GM21367 (cell line): Measurements from ENCODE around the gene RNF39.
"Not testable (repeated sequence)": the region's sequence is repeated elsewhere in the genome, so short reads cannot be mapped to it uniquely, and the experiment has no call there.

Source experiments
- ATAC-seq: cut with Tn5 transposase; IDR thresholded peaks from one replicate; pipeline ENCODE4 v1.9.1; 2021; ENCODE audit not compliant: unreplicated experiment

Gene RNF39

DNA sequence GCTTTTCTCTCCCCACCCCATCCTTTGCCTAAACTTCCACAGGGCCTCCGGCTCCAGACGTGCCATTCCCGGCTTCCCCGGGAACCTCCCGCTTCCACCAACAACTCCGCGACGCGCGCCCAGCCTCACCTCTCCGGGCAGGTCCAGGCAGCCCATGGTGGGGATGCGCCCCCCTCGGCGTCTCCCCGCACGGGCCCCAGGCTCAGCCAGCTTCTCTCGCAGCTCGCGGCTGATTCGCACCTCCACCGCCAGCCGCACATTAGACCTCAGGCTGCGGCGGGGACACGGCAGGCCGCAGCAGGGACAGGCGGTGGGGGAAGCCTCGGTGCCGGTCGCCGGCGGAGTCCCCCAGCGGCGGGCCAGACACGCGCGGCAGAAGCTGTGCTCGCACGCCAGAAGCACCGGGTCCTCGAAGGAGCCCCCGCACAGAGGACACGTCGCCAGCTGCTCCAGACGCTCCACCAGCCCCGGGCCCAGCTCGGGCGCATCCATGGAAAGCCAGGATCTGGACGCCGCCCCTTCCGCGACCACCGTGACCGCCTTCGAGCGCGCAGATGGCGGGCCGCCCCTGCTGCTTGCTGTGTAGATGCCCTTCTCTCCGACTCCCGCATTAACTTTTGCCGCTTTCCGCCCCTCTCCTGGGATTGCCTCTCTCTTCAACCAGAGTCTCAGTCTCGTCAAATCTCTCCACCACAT, at the start of gene RNF39:
Gene RNF39 (minus strand): TSS at position 676 of the 696 bp plus-strand sequence. CDS start 184 bp downstream, at position 492.
- no peak for ATAC-seq

- ATAC-seq = no peak
These were observed 46.9 kb upstream of the RNF39 start for GRCh38 chr6:30122515-30122914.

DNA sequence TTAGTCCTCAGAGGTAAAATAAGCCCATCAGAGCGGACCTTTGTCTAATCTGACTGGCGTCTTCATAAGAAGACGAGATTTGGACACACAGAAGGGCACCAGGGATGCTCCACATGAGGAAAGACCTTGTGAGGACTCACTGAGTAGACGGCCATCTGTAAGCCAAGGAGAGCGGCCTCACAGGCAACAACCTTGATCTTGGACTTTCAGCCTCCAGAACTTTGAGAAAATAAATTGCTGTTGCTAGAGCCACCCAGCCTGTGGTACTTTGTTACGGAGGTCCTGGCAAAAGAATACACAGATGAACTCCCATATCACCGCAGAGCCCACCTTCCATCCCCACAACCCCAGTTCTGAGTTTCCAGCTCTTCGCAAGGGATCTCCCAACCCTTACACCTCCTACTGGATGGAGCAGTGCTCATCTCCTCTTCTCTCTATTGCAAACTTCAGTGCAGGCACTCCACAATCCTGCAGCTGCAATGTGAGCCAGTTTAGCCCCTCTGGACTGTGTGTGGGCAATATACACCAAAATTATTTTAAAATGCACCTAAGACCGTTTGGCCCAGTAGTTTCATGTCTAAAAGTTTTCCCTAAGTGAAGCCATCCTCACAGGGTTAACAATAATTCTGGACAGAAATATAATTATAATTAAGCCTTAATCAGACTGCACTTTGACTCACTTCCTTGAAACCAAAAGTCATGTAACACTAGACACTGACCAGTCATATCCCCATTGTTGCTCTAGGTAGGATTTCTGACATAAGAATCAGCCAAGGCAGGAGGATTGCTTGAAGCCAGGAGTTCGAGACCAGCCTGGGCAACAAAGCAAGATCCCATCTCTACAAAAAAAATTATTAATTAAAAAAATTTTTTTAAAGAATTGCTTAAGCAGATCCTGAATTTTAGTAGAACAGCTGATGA, 46.1 kb upstream of the RNF39 start:
- ATAC-seq = no peak

DNA sequence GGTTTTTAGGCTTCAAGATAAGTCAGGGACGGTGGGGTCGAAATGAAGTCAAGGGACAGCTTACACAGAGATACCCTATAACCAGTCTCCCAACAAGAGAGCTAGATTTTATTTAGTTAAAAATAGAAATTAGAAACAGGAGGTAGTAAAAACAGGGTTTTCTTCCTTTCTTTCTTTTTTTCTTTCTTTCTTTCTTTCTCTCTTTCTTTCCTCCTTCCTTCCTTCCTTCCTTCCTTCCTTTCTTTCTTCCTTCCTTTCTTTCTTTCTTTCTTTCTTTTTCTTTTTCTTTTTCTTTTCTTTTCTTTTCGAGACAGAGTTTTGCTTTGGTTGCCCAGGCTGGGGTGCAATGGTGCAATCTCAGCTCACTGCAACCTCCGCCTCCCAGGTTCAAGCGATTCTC, 43.1 kb upstream of the RNF39 start:
- ATAC-seq = not testable (repeated sequence)

DNA sequence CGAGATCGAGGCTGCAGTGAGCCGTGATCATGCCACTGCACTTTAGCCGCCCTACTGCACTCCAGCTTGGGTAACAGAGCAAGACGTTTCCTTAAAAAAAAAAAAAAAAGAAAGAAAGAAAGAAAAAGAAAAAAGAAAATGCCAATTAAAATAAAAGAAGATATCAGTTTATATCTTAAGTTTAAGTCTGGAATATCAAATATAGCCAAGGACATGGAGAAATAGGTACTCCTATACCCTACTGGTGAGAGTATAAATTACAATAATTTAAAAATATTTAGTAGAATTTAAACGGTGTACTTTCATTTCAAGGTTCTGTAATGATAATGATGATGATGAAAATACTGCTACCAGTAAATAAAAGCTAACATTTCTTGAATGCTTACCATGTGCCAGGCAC, 41.2 kb upstream of the RNF39 start:
- ATAC-seq = no peak

DNA sequence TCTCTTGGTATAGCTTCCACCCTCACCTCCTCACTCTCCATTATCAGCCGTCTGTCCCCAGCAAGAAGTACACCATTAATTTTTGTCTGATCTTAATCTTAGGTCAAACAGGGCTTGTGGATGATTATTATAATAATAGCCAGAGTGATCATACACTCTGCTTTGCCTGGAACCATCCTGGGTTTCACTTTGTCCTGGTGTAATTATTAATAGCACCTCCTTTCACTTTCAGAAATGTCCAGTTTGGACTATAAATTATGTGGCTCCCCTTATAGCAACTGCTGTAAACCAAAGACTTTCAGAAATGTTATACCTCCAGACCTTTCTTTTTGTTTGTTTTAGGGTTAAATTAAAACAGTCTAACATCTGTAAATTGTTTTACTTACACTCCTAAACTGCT, 38.3 kb upstream of the RNF39 start:
- ATAC-seq = no peak

- ATAC-seq = no peak
These were observed 37.6 kb upstream of the RNF39 start, which contains the start of gene TRIM31 for GRCh38 chr6:30113003-30113759. TSS of gene TRIM31 (minus strand) at chr6:30113090. CDS start at chr6:30112805, 285 bp downstream.

DNA sequence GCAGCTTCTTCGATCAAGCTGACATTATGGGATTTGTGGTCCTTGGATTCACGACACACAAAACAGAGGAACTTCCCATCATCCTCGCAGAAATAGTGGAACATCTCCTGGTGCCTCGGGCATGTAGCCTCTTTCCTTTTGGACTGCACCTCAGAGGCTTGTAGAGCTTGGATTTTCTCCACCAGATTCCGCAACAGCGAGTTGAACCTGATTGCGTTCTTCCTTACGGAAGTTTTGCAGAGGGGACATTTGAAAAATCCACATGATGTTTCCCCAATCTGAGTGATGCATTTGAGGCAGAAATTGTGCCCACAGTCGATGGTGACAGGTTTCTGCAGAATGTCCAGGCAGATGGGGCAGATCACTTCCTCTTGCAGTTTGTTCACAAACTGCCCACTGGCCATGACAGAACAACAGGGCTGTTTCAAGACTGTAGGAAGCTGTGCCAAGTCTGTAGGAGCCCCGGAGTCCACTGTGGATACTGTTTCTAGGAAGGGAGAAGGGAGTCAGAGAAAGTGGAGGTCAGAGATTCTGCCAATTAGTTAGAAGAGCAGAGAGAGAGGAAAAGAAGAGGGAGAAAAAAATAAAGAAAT, 36.9 kb upstream of the RNF39 start:
- no peak for ATAC-seq

DNA sequence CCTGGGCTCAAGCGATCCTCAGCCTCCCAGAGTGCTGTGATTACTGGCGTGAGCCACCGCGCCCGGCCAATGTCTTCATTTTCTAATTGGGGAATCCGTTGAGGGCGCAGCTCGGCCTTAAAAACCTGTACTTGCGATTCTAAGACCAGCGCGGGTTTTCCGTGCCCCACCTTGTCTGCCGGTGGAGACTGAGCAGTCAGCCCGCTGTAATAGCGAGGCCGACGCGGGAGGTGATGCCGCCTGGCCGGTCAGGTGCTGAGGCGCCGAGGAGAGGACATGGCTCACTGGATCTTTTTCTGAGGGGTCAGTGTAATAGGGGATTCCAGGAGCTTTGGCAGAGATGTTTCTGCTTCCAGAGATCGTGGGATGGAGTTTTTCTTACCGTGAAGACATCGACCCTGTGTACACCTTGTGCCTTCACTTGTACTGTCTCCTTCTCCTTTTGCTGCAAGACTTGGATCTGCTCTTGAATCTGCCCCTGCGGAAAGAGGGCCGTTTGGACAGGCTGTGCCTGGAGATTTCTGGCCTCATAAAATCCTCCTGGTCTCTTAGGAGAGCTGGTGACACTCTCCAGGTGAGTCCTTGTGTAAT, 35.8 kb upstream of the RNF39 start:
- ATAC-seq = no peak

GRCh38 chr6:30104661-30105060, 29.1 kb upstream of the RNF39 start:
- no peak for ATAC-seq

GRCh38 chr6:30103872-30104179, 28.3 kb upstream of the RNF39 start:
- no peak for ATAC-seq

DNA sequence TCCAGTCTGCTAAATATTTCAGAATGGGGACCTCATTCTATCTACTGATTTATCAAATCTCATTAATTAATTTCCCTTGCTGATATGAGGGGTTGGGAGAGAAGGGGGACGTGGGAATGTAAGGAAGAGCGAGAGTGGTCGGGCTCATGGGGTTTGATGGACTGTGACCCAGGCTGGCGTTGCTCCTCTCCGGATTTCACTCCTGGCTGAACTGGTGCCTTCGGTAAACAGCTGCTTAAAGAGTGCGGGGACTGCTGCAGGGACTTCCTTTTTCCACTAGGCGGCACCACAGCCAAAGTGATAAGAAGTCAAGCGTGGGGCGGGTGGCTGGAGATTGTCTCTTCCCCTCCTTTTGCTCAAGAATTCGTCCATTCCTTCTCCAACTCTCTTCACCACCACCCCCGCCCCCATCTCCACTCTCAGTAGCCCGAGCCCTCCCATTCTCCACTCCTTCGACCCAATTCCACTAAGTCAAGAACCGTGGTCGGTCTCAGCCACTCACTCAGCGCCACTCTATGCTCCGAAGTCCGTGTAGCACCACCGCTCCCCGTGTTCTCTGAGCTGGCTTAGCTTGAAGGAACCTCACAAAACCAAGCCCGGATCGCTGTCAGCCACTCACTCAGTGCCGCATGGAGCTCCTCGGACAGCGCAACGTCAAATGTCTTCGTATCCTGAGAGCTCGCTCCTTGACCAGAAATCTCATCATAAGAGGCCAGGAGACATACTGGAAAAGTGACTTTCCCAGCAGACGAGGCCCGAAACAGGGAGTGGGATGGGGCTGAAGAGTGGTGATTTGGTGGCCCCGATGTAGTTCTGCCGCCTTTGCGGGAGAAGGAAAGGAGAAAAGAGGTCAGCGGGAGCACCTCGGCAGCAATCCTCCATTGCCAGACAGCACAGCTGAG, 27.7 kb upstream of the RNF39 start:
- peak; percentile 53 for ATAC-seq

GRCh38 chr6:30102414-30102969, 26.9 kb upstream of the RNF39 start:
- no peak for ATAC-seq

- no peak for ATAC-seq
These were observed 26.2 kb upstream of the RNF39 start for GRCh38 chr6:30101444-30102413.

- no peak for ATAC-seq
These were observed 25.2 kb upstream of the RNF39 start for GRCh38 chr6:30100585-30101443.

DNA sequence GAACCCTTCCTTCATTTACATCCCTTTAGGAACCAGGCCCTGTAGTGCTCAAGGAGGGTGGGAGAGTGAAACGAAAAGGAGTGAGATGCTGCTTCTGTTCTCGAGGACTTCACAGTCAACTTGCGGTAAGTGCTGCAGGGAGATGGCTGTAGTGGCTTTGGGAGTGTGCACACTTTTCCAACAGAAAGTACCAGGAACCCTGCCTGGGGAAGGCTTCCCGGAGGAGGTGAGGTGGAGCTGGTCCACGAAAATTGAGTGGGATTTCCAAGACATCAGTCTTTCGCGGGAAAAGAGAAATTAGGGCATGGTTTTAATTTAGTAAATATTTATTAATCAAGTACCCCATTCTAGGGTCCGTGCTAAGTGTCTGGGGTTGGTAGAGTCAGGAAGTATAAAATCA, 24.6 kb upstream of the RNF39 start:
- no peak for ATAC-seq
